WTC11 (cell line): ENCODE results near the gene CHPF.

ENCODE experiments used
- FOXK1 ChIP-seq: sonication (generic); formaldehyde crosslinking; IDR thresholded peaks from 2 replicates; pipeline ENCODE4 v1.8.0; 2022; ENCODE audit warnings: mild to moderate bottlenecking, moderate library complexity, missing genetic modification reagents
- RELA ChIP-seq: sonication (generic); formaldehyde crosslinking; IDR thresholded peaks from 2 replicates; pipeline ENCODE4 v1.8.1; 2022; ENCODE audit warnings: missing genetic modification reagents, mild to moderate bottlenecking, borderline replicate concordance
- ZNF121 ChIP-seq: sonication (generic); formaldehyde crosslinking; IDR thresholded peaks from 2 replicates; pipeline ENCODE4 v1.8.0; 2023; ENCODE audit warnings: missing genetic modification reagents
- TF ChIP-seq, protein P1 (sequence below): fragments of 200-600 bp; IDR thresholded peaks from 2 replicates; pipeline ENCODE4 v1.8.0; 2022; ENCODE audit warnings: antibody characterized with exemption
- TF ChIP-seq, protein P2 (sequence below): sonication (generic); formaldehyde crosslinking; IDR thresholded peaks from 2 replicates; pipeline ENCODE4 v1.8.0; 2022; ENCODE audit warnings: mild to moderate bottlenecking, missing genetic modification reagents
- TF ChIP-seq, protein P3 (sequence below): sonication (generic); formaldehyde crosslinking; IDR thresholded peaks from 2 replicates; pipeline ENCODE4 v1.8.0; 2022; ENCODE audit warnings: mild to moderate bottlenecking, missing genetic modification reagents
- TF ChIP-seq, protein P4 (sequence below): fragments of 250-450 bp; sonication (Bioruptor Pico); IDR thresholded peaks from 2 replicates; pipeline ENCODE4 v2.1.2; 2022; ENCODE audit warnings: mild to moderate bottlenecking, moderate library complexity
- TF ChIP-seq, protein P5 (sequence below): sonication (generic); formaldehyde crosslinking; IDR thresholded peaks from 2 replicates; pipeline ENCODE4 v1.8.1; 2023; ENCODE audit warnings: mild to moderate bottlenecking, missing genetic modification reagents

DNA sequence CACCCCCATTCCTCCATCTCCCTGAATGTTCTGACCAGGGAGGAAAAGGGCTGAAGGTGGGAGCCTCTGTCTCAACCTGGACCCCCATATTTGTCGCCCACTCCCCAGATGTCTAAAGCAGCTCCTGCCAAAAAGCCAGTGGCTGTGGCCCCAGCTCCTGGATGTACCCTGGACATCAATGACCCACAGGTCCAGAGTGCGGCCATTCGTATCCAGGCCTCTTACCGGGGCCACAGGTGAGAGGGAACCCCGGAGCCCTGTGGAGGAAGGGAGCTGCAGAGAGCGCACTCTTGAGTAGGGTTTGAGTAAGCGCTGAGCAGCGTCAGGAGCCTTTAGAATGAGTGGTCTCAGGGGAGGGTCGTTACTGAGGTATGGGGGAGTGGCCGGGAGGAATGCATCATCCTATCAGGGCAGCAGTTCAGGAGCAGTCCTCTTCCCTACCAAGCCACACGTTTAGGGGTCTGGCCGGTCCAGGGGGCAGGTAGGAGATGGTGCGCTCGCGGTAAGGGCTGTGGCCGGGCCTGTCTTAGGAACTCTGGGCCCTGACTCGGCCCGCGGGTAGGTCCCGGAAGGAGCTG, 47.3 kb downstream of the CHPF start:
- TF ChIP-seq RELA (CRISPR knock-in tag) (no peak), ZNF121 (CRISPR knock-in tag) (no peak), FOXK1 (CRISPR knock-in tag) (no peak)
- TF ChIP-seq, protein P1, sequence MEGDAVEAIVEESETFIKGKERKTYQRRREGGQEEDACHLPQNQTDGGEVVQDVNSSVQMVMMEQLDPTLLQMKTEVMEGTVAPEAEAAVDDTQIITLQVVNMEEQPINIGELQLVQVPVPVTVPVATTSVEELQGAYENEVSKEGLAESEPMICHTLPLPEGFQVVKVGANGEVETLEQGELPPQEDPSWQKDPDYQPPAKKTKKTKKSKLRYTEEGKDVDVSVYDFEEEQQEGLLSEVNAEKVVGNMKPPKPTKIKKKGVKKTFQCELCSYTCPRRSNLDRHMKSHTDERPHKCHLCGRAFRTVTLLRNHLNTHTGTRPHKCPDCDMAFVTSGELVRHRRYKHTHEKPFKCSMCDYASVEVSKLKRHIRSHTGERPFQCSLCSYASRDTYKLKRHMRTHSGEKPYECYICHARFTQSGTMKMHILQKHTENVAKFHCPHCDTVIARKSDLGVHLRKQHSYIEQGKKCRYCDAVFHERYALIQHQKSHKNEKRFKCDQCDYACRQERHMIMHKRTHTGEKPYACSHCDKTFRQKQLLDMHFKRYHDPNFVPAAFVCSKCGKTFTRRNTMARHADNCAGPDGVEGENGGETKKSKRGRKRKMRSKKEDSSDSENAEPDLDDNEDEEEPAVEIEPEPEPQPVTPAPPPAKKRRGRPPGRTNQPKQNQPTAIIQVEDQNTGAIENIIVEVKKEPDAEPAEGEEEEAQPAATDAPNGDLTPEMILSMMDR = no peak
- TF ChIP-seq, protein P2, sequence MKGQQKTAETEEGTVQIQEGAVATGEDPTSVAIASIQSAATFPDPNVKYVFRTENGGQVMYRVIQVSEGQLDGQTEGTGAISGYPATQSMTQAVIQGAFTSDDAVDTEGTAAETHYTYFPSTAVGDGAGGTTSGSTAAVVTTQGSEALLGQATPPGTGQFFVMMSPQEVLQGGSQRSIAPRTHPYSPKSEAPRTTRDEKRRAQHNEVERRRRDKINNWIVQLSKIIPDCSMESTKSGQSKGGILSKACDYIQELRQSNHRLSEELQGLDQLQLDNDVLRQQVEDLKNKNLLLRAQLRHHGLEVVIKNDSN (CRISPR knock-in tag) = 0 out of 2 replicates have a peak, but pooled peaks have one; percentile 15
- TF ChIP-seq, protein P3, sequence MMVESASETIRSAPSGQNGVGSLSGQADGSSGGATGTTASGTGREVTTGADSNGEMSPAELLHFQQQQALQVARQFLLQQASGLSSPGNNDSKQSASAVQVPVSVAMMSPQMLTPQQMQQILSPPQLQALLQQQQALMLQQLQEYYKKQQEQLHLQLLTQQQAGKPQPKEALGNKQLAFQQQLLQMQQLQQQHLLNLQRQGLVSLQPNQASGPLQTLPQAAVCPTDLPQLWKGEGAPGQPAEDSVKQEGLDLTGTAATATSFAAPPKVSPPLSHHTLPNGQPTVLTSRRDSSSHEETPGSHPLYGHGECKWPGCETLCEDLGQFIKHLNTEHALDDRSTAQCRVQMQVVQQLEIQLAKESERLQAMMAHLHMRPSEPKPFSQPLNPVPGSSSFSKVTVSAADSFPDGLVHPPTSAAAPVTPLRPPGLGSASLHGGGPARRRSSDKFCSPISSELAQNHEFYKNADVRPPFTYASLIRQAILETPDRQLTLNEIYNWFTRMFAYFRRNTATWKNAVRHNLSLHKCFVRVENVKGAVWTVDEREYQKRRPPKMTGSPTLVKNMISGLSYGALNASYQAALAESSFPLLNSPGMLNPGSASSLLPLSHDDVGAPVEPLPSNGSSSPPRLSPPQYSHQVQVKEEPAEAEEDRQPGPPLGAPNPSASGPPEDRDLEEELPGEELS = no peak
- TF ChIP-seq, protein P4, sequence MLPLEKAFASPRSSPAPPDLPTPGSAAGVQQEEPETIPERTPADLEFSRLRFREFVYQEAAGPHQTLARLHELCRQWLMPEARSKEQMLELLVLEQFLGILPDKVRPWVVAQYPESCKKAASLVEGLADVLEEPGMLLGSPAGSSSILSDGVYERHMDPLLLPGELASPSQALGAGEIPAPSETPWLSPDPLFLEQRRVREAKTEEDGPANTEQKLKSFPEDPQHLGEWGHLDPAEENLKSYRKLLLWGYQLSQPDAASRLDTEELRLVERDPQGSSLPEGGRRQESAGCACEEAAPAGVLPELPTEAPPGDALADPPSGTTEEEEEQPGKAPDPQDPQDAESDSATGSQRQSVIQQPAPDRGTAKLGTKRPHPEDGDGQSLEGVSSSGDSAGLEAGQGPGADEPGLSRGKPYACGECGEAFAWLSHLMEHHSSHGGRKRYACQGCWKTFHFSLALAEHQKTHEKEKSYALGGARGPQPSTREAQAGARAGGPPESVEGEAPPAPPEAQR (CRISPR knock-in tag) = no peak
- TF ChIP-seq, protein P5, sequence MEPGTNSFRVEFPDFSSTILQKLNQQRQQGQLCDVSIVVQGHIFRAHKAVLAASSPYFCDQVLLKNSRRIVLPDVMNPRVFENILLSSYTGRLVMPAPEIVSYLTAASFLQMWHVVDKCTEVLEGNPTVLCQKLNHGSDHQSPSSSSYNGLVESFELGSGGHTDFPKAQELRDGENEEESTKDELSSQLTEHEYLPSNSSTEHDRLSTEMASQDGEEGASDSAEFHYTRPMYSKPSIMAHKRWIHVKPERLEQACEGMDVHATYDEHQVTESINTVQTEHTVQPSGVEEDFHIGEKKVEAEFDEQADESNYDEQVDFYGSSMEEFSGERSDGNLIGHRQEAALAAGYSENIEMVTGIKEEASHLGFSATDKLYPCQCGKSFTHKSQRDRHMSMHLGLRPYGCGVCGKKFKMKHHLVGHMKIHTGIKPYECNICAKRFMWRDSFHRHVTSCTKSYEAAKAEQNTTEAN = no peak
